ENCODE results near the gene KIAA0753.

Gene KIAA0753

GRCh38 chr17:6568184-6568758, 72.2 kb downstream of the KIAA0753 start:
- peak in 1 of 2 experiments; percentile 11 for DNase-seq

GRCh38 chr17:6567528-6568183, 72.9 kb downstream of the KIAA0753 start:
- DNase-seq = no peak

GRCh38 chr17:6561446-6561845, 79.1 kb downstream of the KIAA0753 start:
- DNase-seq = no peak

GRCh38 chr17:6560496-6560895, 80.0 kb downstream of the KIAA0753 start:
- no peak for DNase-seq

GRCh38 chr17:6559753-6560215, 80.7 kb downstream of the KIAA0753 start:
- DNase-seq = no peak

GRCh38 chr17:6558932-6559752, 81.4 kb downstream of the KIAA0753 start:
- DNase-seq = no peak

GRCh38 chr17:6558276-6558675, 82.2 kb downstream of the KIAA0753 start:
- no peak for DNase-seq

- no peak for DNase-seq
Observed at GRCh38 chr17:6557040-6557438, 83.5 kb downstream of the KIAA0753 start.

GRCh38 chr17:6556121-6557039, 84.1 kb downstream of the KIAA0753 start, which contains the start of gene PITPNM3:
TSS of gene PITPNM3 (minus strand) at chr17:6556555. CDS start at chr17:6556406, 149 bp downstream.
- no peak for DNase-seq

- peak; percentile 32 to 43 for DNase-seq
Observed at GRCh38 chr17:6555331-6556120, 85.0 kb downstream of the KIAA0753 start.

- DNase-seq = no peak
Observed at GRCh38 chr17:6554871-6555330, 85.6 kb downstream of the KIAA0753 start.

GRCh38 chr17:6554342-6554741, 86.2 kb downstream of the KIAA0753 start:
- DNase-seq = no peak

GRCh38 chr17:6551869-6552531, 88.5 kb downstream of the KIAA0753 start:
- DNase-seq = no peak

GRCh38 chr17:6551356-6551755, 89.2 kb downstream of the KIAA0753 start:
- DNase-seq = no peak

- no peak for DNase-seq
Observed at GRCh38 chr17:6549384-6550036, 91.0 kb downstream of the KIAA0753 start.

GRCh38 chr17:6548578-6549330, 91.8 kb downstream of the KIAA0753 start:
- DNase-seq = peak in 1 of 2 experiments; percentile 39

GRCh38 chr17:6548034-6548433, 92.5 kb downstream of the KIAA0753 start:
- DNase-seq = no peak

GRCh38 chr17:6547336-6547735, 93.2 kb downstream of the KIAA0753 start:
- no peak for DNase-seq

GRCh38 chr17:6546069-6546718, 94.3 kb downstream of the KIAA0753 start:
- no peak for DNase-seq
